ENCODE results near the gene KNDC1.

GRCh38 chr10:133154411-133154810 lies 5.6 kb upstream of the KNDC1 start:
- no peak for TF ChIP-seq POLR2AphosphoS5 (IDR thresholded peaks at IDR 0.05)
- no peak for TF ChIP-seq CTCF (IDR thresholded peaks at IDR 0.05; ENCODE audit: poor library complexity, severe bottlenecking)
